Hematopoietic multipotent progenitor cell treated with erythropoietin and hydrocortisone succinate and interleukin-3 and kit ligand, for 8 days (in vitro differentiated cells): ENCODE data around the gene FUT2.
"Not testable (repeated sequence)": the region's sequence is repeated elsewhere in the genome, so short reads cannot be mapped to it uniquely, and the experiment has no call there.

Experiments used
- DNase-seq: peaks from one replicate; pipeline ENCODE4 v3.0.0-alpha.2; 2015

Gene FUT2

DNA sequence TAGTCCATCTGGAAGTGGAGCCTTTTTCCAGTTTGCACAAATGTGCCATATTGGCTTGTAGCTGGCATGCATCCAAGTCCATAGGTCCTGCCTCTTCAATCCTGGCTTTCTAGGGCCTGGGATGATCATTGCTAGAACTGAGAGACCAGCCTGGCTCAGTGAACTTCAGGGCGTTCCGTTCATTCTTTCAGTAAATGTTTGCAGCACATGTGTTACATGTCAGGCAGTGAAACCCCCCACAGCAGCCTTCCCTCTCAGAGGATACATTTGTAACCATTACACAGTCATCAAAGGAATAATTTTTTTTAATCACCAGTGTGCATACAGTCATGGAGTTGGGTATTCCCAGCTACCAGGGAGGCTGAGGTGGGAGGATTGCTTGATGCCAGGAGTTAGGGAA is 9.7 kb downstream of the FUT2 start:
- DNase-seq: no peak

DNA sequence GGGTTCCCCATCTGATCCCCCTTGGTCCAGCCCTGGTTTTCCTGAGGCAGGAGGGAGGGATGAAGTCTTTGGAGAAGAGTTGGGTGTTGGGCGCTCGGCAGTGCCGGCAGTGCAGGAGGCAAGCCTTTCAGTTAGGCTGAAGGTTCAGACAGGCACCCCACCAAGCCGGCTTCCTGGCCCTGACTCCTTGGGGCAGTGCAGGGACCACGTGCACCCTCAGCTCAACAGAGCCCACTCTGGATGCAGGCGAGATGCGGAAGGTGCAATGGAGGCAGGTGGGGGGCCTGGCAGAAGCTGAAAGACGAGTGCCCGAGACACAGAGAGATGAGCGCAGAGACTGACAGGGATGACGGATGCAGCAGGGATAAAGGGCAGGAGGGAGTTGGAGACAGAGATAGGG is 12.7 kb downstream of the FUT2 start:
- no peak for DNase-seq

DNA sequence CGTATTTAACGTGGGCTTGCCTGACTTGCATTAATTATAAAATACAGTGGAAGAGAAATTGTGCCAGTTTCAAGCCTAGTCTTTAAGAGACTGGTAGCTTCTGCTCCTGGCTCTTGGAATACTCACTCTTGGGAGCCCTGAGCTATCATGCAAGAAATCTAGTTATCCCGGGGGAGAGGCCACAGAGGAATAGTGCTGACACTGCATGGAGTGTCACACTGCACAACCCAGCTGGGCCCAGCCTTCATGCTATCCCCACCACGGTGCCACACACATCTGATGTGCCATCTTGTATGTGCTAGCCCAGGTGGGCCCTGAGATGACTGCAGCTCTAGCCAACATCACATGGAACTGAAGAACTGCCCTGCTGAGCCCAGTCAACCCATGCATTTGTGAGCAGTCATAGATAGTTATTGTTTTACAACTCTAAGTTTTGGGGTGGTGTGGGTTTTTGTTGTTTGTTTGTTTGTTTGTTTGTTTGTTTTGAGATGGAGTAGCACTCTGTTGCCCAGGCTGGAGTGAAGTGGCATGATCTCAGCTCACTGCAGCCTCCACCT is 15.4 kb downstream of the FUT2 start:
- no peak for DNase-seq

DNA sequence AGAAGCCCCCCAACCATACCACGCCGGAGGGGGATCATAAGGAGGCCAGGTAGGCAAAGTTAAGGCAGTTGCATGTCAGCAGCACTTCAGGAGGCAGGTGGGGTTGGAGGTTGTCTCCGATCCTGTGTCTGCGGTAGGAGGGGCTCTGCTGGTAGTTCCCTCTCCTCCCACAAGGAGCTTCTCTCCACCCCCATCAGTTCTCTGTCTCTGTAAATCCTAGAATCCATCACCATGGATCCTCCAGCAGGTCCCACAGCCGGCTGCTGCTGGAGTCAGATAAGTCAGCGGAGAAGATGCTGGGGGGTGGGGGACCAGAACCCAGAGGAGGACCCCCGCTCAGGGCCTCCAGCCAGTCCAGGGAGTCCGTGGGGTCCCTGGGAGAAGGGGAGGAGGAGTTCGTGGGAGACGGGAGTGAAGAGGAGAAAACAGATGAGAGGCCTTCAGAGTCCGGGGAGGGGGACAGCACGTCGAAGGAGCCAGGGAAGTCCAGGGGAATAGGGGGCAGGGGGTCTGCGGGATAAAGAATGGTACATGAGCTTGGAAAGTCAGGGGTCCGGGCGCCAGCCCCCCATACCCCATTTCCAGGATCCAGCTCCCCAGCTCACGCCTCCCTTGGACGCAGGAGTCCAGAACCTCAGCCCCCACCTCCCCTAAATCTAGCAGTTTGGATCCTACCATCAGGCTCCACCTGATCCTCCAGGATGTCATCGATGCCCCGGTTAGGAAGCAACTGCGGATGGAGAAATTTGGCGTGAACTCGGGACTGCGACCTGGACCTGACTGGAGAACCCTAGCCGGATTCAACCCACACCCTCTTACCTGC is 17.5 kb downstream of the FUT2 start:
- DNase-seq: peak; percentile 34

DNA sequence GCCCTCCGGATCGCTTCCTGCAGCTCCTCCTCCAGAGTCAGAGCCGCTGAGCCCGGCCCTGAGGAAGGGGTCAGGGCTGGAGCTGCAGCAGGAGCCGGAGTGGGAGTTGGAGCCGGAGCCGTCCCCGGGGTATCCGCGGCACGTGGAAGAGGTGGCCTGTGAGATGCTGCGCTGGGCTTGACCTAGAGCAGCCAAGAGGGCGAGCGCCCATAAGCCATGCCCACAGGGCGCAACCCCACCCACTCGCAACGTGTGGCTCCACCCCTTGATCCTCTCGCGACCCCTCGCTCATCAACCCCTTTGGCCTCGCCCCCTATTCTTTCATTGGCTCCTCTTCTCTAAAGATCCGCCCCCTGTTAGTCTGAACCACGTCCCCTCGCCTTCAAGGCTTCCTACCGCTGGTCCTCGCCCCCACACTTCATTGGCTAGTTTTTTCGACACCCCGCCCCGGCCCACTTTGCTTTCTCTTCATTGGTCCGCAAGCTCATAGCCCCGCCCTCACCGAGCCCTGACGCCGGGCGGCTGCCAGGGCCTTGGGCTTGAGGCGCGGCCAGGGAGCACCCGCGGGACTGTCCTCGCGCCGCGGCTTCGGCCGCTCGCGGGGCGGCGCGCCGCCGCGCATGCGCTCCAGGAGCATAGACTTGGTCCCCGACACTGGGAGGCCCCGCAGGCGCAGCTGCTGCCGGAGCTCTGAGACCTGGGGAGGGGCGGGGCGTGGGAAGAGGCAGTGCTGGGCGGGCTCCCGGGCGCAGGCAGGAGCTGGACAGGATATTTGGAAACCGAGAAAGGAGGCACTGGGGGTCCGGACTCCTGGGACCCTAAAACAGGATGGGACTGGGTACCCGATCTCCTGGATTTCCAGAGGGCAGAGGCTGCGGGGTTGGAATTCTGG is 18.3 kb downstream of the FUT2 start:
- peak; percentile 99 for DNase-seq

DNA sequence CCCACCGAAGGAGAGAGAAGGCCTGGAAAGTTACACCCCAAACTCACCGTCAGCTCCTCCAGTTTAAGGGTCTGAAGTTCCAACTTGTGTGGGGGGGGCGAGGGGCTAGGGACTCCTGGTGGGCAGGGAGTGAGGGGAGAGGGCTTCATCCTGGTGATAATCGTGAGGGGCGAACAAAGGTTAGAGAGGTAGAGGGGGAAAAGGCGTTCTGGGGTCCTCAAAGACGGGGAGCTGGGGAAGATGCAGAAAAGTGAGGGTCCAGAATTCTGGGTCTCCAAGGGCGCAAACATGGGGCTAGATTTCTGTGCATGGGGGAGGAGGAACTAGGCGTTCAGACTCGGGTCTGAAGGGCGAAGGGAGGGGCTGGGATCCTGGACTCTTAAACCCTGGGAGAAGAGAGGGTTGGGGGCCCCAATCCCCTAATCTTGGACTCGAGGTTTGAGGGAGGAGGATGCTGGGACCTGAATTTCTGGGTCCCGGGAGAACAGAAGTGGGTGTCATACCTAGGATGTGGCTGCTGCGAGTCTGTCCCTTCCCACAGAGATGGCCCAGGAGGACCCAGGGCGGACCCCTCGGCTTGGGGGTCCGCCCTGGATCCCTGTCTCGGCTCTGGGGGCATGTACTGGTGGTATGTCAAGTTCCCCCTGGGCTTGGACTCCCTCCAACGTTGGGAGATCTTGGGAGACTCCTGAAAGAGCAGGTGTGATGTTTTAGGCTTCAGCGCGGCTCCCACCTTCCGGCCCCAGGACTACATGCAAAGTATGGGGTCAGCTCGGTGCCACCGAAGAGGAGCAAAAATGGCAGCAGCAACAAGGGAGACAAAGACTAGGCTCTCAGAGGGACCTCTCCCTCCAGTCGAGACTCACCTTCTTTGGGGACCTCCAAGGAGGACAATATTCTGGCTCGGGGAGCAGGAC is 19.2 kb downstream of the FUT2 start:
- DNase-seq: no peak

DNA sequence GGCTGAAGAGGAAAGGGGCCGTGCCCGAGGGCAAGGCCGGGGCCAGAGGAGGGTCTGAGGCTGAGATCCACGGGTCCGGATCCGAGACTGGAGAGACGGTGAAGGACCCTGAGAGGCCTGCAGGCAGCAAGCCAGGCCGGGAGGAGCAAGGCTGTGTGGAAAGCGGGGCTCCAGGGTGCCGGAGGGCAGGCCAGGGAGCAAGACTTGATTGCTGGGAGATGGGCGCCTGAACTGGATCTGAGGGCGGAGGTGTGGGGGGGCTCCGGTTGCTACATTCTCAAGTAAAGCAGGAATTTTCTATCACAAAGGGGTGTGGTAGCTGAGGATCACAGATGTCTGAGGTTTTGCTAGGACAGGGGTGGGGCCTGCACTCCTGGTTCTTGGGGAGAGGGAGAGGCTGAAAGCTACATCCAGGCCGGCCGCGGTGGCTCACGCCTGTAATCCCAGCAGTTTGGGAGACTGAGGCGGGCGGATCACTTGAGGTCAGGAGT is 20.0 kb downstream of the FUT2 start:
- no peak for DNase-seq

DNA sequence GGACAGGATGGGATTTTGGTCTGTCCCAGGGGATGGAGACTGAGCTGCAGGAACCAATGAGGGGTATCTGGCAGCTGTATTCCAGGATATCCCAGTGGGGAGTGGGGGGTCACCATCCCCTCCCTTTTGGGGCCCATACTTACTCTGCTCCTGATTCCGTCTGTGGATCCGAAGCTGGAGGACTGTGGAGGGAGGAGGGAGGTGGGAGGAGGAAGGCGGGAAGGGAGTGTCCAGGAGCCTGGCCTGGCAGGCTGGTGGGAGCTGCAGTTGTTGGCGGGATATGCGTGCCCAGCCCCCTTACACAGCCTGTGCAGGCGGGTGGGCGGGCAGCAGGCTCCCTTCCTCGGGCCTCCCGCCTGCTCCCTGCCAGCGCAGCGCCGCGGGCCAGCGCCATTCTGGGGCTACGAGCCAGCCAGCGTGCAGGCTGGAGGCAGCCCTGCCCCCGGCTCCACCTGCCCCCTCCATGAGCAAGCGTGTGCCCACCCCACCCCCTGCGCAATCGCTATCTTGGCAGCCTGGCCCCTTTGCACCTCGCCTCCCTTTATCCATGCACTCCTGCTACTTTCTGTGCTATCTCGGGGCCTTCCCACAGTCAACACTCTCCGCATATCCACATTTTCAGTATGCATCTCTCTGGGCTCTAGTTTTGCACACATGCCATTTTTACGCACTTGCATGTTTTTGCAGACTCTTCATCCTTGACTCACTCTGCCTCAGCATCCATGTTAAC is 21.0 kb downstream of the FUT2 start:
- peak; percentile 54 for DNase-seq

DNA sequence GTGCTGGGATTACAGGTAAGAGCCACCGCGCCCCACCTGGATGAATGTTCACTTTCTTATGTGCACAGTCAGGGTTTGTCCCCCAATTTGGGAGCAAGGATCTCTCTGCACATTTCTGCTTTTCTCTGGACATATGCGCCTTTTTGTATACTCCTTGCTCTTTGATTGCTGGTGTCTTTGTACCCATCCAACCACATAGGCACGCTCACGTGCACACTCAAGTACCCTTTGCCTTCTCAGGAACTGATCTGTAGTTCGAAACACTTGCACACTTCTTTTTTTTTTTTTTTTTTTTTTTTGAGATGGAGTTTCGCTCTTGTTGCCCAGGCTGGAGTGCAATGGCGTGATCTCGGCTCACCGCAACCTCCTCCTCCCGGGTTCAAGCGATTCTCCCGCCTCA is 22.3 kb downstream of the FUT2 start:
- not testable (repeated sequence) for DNase-seq

DNA sequence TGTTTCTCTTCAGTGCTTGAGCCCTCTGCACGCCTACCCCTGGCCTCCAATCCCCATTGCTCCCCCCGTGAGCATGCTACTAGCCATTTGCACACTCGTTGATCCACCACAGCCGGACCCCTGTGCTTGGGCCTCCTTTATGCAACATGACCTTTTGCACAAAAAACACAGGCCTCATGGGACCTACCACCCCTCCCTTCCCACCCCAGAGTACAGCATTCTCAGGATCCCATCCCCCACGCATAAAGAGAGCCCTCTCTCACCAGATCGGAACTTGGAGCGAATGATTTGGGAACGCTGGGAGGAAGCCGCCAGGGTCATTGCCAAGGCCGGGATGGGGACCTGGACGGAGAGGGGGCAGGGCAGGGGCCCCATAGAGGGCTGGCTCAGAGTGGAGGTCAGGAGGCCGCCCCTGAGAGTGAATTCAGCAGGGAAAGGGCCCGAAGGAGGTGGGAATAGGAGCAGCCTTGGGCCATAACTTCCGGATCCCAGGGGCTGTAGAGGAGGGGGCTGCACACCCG is 23.0 kb downstream of the FUT2 start:
- no peak for DNase-seq

DNA sequence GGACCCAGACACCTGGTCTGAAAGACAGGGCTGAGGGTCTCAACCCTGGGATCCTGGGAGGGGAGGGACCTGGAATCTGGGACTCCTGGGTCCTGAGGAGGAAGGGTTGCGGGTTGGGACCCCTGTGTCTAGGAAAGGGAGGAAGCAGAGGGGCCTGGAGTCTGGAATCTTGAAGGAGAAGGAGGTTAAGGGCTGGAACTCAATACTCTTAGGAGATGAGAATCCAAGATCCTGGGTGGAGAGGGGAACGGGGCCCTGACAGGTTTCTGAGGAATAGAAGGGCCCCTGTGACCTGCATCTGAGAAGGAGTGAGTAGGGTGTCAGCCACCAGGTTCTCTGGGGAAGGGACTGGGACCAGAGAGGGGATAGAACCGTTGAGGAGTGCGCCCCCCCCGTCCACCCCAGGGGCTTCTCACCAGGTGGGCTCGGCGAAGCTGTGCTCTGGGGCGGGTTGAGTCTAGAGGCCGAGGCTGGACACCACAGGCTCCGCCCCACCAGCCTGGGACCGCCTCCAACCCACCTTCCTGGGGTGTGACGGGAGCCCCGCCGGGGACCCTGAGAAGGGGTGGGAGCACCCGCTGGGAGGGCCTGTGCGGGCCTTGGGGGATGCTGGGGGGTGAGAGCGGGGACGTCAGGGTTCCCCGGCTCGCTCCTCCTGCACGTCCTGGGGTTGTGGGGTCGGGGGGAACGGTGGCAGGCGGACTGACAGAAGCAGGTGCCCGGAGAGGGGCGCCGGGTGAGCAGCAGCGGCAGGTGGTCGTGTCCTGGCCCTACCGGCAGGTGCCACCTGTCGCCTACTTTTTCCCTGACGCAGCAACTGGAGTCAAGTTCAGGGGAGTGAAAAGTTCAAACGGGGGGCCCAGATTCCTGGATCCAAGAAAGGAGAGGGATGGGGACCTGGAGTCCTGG is 23.7 kb downstream of the FUT2 start, which contains the start of gene MAMSTR:
Gene MAMSTR (minus strand): TSS at position 463 of the 909 bp plus-strand sequence. CDS start 694 bp downstream, outside the sequence.
- no peak for DNase-seq

DNA sequence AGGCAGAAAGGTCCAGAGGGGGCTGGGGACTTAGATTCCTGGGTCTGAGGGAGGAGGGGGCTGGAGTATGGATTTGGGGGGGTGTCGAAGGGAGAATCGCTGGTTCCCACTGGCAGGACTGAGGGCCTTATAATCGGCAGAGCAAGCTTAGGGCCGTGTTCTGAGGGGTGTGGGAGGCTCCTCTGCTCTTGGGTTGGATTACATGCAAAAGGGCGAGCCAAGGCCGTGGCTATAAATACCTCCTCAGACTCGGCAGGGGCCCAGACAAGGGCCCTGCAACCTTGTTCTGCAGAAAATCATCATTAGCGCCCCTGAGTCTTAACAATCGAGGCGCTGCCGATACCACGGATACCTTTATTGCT is 24.5 kb downstream of the FUT2 start:
- no peak for DNase-seq

DNA sequence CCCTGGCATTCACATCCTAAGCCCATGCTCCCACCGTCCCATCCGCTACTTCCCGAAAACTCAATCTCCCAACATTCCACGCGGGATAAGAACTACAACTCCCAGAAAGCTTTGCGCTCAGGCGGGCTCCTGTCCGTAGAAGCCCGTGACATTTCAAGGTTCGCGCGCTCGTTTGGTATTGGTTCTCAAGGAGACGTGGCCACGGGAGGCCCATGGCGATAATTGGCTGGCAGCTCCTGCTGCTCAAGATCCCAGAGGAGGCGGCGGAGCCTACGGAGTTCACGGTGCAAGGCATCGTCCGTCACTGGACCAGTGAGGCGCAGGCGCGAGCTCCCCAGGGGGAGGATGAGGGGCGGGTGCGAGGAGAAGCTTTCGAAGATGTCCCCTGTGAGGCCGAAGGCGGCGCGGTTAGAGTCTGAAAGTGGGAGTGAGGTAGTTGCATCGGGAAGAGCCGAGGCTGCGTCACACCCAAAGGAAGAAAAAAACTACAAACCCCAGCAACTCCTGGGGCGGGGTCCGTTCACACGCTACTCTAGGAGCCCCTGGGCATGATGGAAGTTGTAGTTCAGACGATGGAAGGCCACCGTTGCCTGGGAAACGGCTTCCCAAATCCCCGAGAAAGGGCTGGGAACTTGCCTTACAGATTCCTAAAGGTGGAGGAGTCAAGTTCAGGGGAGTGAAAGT is 25.0 kb downstream of the FUT2 start:
- peak; percentile 98 for DNase-seq

DNA sequence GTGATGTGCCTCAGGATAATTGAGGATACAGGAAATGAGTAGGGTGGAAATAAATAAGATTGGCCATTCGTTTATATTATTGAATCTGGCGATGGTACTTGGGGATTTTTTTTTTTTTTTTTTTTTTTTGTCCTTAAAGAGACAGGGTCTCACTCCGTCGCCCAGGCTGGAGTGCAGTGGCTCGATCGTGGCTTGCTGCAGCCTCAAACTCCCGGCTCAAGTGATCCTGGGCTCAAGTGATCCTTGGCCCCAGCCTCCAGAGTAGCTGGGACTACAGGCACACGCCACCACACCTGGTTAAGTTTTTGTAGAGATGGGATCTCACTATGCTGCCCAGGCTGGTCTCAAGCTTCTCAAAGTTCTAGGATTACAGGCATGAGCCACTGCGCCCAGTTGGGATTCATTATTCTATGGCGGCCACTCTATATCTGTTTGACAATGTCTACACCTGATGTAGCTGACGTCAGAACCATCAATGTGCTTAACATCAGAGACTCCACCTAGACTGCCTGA is 26.5 kb downstream of the FUT2 start:
- DNase-seq: no peak

DNA sequence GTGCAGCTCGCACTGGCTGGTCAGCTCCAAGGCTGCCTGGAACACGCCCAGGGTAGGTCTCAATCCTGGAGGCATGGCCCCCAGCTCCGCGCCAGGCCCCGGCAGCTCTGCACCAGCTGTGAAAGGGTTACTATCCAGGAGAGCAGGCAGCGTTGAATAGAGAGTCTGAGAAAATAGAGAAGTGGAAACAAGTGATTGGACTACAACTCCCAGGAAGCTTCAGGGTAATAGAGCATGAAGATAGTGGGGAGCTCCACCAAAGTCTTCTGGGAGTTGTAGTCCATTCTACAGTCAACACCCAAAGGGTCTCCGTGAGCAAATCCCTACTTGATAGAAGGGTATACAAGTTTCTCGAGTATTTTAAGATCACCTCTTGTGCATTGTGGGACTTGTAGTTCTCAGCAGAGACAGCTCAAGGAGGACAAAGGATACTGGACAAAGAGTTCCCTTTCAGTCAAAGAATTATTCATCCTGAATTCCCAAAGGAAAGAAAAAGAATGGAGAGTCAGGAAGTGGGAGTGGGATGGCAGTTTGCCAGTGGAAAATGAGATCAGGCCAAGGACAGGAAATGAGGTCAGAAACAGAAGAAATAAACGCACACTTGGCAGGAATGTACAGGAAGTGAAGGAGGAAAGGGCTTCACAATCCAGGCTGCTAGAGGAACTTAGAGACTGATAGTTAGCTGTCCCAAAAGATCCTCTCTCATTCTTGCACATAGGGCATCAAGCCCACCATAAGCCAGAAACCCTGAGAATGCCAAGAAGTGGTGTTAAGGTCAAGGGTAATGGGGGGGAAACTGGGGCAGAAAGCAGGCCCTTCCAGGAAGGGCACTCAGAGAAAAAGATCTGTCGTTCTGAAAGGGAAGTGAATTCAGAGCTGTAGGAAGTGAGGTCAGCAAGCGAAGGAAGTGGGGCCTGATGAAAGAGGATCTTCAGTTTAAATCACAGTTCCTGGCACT is 29.3 kb downstream of the FUT2 start:
- peak; percentile 81 for DNase-seq

DNA sequence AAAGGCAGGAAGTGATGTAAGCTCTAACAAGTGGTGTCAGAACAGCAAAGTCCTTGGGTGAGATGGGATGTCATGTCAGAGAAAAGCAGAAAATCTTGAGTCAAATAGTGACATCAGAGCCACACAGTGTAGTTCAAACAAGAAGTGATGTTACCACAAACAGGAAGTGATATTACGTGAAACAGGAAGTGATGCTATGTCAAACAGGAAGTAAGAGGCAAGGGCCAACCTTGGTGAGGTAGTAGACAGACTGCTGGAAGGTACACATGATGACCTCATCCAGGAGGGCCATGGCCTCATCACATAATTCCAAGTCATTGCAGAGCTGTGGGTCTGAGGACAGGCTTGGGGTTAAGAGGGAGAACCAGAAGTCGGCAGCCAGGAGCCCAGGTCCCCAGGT is 30.8 kb downstream of the FUT2 start:
- peak; percentile 38 for DNase-seq

DNA sequence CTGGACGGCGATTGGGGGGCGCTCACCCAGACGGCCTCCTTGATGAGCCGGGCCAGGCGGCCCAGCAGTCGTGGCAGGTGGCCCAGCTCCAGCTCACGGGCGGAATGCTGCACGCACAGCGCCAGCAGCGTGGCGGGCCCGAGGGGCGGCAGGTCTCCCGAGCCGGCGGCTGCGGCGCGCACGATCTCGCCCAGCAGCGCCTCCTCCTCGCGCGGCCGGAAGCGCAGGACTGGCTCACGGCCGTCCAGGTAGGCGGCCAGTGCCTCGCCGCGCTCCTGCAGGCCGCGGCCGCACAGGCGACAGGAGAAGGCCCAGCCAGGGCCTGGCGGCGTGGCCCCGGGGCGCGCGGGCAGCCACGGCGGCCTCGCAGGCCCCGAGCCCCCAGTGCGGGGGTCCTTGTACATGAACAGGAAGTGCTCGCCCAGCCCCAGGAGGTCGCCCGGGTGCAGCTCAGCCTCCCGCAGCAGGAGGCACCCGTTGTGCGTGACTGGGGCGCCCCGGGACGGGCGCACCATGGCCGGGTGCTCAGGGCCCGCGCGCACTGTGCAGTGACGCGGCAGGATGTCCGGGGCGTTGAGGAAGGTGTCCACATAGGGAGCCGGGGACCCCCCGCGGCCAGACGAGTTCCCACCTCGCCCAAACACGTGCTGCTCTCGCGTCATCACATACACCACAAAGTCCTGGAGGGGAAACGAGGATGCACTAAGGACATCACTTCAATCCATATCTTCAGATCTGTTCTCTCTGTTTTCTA is 33.3 kb downstream of the FUT2 start:
- no peak for DNase-seq
